HCT116 (cell line): ENCODE measurements around the gene ERGIC3.

Source experiments
- ELF1 ChIP-seq: IDR thresholded peaks from 2 replicates; pipeline ENCODE4 v1.6.1; 2012; ENCODE audit warnings: low read depth, borderline replicate concordance
- JUND ChIP-seq: IDR thresholded peaks from 2 replicates; pipeline ENCODE4 v1.6.1; 2012
- POLR2A ChIP-seq: IDR thresholded peaks from 2 replicates; pipeline ENCODE4 v1.7.0; 2011; ENCODE audit warnings: borderline replicate concordance; ENCODE audit not compliant: insufficient read depth, insufficient read length; ENCODE audit errors: extremely low read depth
- SRF ChIP-seq: IDR thresholded peaks from 2 replicates; pipeline ENCODE4 v1.6.1; 2012; ENCODE audit warnings: low read depth
- YY1 ChIP-seq: IDR thresholded peaks from 2 replicates; pipeline ENCODE4 v1.6.1; 2011; ENCODE audit warnings: low read length, low read depth, moderate library complexity, mild to moderate bottlenecking; ENCODE audit not compliant: insufficient replicate concordance; ENCODE audit errors: extremely low read depth
- TF ChIP-seq, protein P1 (sequence below), 3 experiments: fragments of 200-600 bp in 1 of 3; sonication (generic) in 1 of 3; IDR thresholded peaks in 2 of 3; conservative IDR thresholded peaks in 1 of 3; 2 replicates each; pipeline ENCODE4 v1.5.1; 2012 to 2017; ENCODE audit warnings: low read depth in 2 of 3, low read length in 2 of 3, antibody characterized with exemption in 1 of 3, borderline replicate concordance in 1 of 3, control low read depth in 1 of 3, mild to moderate bottlenecking in 1 of 3, mixed read lengths in 1 of 3, mixed run types in 1 of 3, moderate library complexity in 1 of 3; ENCODE audit not compliant: insufficient read depth in 1 of 3
- TF ChIP-seq, protein P2 (sequence below): IDR thresholded peaks from 2 replicates; pipeline ENCODE4 v1.6.1; 2012

- no peak for TF ChIP-seq SRF
- TF ChIP-seq, protein P1, sequence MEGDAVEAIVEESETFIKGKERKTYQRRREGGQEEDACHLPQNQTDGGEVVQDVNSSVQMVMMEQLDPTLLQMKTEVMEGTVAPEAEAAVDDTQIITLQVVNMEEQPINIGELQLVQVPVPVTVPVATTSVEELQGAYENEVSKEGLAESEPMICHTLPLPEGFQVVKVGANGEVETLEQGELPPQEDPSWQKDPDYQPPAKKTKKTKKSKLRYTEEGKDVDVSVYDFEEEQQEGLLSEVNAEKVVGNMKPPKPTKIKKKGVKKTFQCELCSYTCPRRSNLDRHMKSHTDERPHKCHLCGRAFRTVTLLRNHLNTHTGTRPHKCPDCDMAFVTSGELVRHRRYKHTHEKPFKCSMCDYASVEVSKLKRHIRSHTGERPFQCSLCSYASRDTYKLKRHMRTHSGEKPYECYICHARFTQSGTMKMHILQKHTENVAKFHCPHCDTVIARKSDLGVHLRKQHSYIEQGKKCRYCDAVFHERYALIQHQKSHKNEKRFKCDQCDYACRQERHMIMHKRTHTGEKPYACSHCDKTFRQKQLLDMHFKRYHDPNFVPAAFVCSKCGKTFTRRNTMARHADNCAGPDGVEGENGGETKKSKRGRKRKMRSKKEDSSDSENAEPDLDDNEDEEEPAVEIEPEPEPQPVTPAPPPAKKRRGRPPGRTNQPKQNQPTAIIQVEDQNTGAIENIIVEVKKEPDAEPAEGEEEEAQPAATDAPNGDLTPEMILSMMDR (IDR thresholded peaks at IDR 0.05 in 2 of 3, conservative IDR thresholded peaks at IDR 0.05 in 1 of 3; ENCODE audit: borderline replicate concordance in 1 of 3, insufficient read depth in 1 of 3, low read depth in 2 of 3, low read length in 2 of 3) = no peak
- no peak for TF ChIP-seq JUND
- TF ChIP-seq YY1 = no peak
- no peak for TF ChIP-seq POLR2A
- TF ChIP-seq, protein P2, sequence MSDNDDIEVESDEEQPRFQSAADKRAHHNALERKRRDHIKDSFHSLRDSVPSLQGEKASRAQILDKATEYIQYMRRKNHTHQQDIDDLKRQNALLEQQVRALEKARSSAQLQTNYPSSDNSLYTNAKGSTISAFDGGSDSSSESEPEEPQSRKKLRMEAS = no peak
- no peak for TF ChIP-seq ELF1
Observed at GRCh38 chr20:35510951-35511735, 30.7 kb upstream of the ERGIC3 start.
